NT2/D1 (cell line): Measurements from ENCODE around the gene STN1.

Experiments used
- DNase-seq: peaks from one replicate; pipeline ENCODE4 v3.0.0-alpha.2; 2011; ENCODE audit warnings: low read depth, low spot score
- H3K27me3 ChIP-seq: 2 replicates; pipeline ENCODE4 v1.6.0; 2011; ENCODE audit warnings: mild to moderate bottlenecking; ENCODE audit not compliant: insufficient read length, insufficient read depth
- H3K36me3 ChIP-seq: 2 replicates; pipeline ENCODE4 v1.6.1; 2011; ENCODE audit warnings: mild to moderate bottlenecking, low read length, mixed read lengths; ENCODE audit not compliant: insufficient read depth, insufficient read length
- H3K4me1 ChIP-seq: 2 replicates; pipeline ENCODE4 v1.5.1; 2011; ENCODE audit not compliant: insufficient read depth, insufficient read length
- H3K4me3 ChIP-seq: 2 replicates; pipeline ENCODE4 v1.5.1; 2011; ENCODE audit warnings: low read depth; ENCODE audit not compliant: insufficient read length
- H3K9ac ChIP-seq: 2 replicates; pipeline ENCODE4 v1.6.0; 2011; ENCODE audit warnings: low read depth; ENCODE audit not compliant: insufficient read length
- H3K9me3 ChIP-seq: 2 replicates; pipeline ENCODE4 v1.5.1; 2011; ENCODE audit warnings: mild to moderate bottlenecking, low read length; ENCODE audit not compliant: insufficient read depth
- SUZ12 ChIP-seq: IDR thresholded peaks from 2 replicates; pipeline ENCODE4 v1.6.1; 2011; ENCODE audit not compliant: insufficient read length, insufficient read depth; ENCODE audit errors: extremely low read depth
- YY1 ChIP-seq: IDR thresholded peaks from 2 replicates; pipeline ENCODE4 v1.6.1; 2011; ENCODE audit not compliant: insufficient read length, insufficient read depth
- ZNF274 ChIP-seq: IDR thresholded peaks from 2 replicates; pipeline ENCODE4 v1.6.1; 2011; ENCODE audit warnings: mild to moderate bottlenecking, low read depth, low read length

The STN1 gene

DNA sequence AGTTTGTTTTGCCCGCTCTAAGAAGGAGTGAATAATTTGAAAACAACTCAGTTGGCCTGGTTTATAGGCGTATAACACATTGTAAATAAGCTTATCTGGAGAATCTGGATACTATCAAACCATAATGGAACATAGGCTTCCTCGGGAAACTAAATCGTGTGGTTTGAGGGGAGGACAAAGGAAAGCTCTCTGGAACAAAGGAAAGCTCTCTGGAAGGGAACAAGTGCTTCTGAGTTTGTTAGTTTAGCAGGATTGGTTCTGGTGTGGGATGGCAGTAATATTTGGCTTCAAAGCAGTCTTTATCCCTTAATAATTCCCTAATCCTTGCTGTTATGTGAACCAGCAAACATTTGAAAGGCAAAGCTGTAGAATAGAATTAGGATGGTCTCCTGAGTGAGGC is 34.0 kb upstream of the STN1 start:
- H3K36me3 ChIP-seq, result no peaks in the 10 kb centered on the region
- no peak for DNase-seq
- H3K4me3 ChIP-seq, result no peak overlapping the region
- no peak overlapping the region for H3K9ac ChIP-seq
- no peaks in the 10 kb centered on the region for H3K27me3 ChIP-seq
- TF ChIP-seq YY1 (no peak), SUZ12 (no peak), ZNF274 (no peak)
- H3K4me1 ChIP-seq, result no peaks in the 10 kb centered on the region
- H3K9me3 ChIP-seq, result peaks cover 12% of the 10 kb centered on the region; the same call in 1 of the 2 replicates

DNA sequence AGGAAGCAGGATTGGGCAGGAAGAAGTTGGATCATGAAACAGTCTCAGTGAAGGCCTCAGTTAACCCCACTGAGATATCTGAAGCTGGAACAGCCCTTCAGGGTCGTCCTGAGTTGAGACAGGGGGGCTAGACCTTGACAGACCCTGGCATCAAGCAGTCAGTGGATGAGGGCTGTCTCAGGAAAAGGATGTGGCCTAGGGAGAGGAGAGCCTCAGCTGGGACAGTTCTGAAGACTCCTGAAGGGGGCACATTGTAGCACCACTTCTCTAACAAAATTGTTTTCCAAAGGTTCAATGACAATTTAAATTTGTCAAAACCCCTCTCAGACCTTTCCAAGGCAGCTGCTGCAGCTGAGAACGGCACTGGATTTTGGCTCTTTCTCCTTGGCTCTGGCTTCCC is 33.2 kb upstream of the STN1 start:
- Histone ChIP-seq H3K36me3 (no peaks in the 10 kb centered on the region), H3K9ac (no peak overlapping the region), H3K27me3 (no peaks in the 10 kb centered on the region), H3K9me3 (peaks cover 12% of the 10 kb centered on the region; the same call in 1 of the 2 replicates), H3K4me3 (no peak overlapping the region), H3K4me1 (no peaks in the 10 kb centered on the region)
- TF ChIP-seq SUZ12, result no peak
- TF ChIP-seq ZNF274, result no peak
- TF ChIP-seq YY1, result no peak
- DNase-seq, result no peak

DNA sequence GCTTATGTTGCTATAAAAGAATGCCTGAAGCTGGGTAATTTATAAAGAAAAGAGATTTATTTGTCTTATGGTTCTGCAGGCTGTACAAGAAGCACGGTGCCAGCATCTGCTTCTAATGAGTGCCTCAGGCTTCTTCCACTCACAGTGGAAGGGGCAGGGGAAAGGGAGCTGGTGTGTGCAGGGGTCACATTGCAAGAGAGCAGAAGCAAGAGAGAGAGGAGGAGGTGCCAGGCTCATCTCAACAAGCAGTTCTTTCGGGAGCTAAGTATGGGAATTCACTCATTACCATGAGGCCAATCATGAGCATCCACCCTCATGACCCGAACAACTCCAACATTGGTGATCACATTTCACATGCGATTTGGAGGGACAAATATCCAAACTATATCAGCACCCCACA is 31.7 kb upstream of the STN1 start:
- Histone ChIP-seq H3K36me3 (no peaks in the 10 kb centered on the region), H3K4me3 (no peak overlapping the region), H3K4me1 (no peaks in the 10 kb centered on the region), H3K9ac (no peak overlapping the region), H3K27me3 (no peaks in the 10 kb centered on the region), H3K9me3 (peaks cover 7% of the 10 kb centered on the region; the same call in 1 of the 2 replicates)
- DNase-seq, result no peak
- TF ChIP-seq ZNF274 (no peak), SUZ12 (no peak), YY1 (no peak)

DNA sequence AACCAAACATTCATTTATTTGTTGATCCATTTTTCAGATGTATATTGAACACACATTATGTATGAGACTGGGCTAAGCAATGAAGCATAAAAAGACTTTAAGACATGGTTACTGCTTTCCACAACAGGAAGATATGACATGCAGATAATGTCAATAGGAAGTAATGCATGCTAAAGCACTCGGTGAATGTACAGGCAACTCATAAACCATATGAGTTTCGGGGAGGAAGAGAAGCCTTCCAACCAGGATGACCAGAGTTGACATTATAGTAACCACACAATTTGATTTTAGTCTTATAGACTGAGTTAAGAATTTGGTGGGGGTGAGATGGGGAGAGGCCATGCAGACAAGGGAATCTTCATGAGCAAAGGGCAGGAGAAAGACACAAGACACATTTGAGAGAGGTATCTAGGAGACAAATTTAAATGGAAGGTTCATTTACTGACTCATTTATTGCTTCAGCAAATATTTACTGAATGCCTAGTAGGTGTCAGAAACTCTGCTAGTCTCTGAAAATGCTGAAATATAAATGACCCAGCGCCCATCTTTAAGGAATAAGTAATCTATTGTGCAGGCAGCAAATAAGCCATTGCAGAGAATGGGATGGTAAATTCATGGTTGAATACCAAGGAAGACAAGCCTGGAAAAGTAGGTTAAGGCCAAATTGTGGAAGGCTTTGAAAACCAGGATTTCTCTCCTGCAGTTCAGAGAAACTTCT is 30.0 kb upstream of the STN1 start:
- Histone ChIP-seq H3K36me3 (no peaks in the 10 kb centered on the region), H3K9me3 (no peaks in the 10 kb centered on the region), H3K9ac (no peak overlapping the region), H3K27me3 (no peaks in the 10 kb centered on the region), H3K4me3 (no peak overlapping the region), H3K4me1 (no peaks in the 10 kb centered on the region)
- no peak for DNase-seq
- TF ChIP-seq ZNF274 (no peak), YY1 (no peak), SUZ12 (no peak)

DNA sequence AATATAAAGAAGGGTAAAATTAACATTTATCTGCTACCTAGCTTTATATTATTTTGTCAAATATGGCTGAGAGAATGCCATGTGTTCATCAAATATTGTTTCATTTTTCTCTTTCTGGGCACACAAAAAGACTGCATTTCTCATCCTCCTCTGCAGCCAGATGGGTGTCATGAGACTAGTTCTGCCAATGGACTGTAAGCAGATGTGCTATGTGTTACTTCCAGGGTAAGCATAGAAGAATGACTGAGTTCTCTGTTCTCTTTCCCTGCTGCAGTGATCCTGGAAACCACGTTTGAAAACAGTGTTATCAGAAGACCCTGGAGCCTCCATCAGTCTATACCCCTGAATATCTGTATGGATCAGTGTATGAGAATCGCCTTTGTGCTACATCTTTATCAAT is 24.9 kb upstream of the STN1 start:
- Histone ChIP-seq H3K4me1 (no peaks in the 10 kb centered on the region), H3K27me3 (no peaks in the 10 kb centered on the region), H3K9me3 (no peaks in the 10 kb centered on the region), H3K36me3 (no peaks in the 10 kb centered on the region), H3K9ac (no peak overlapping the region), H3K4me3 (no peak overlapping the region)
- TF ChIP-seq ZNF274, result no peak
- DNase-seq, result no peak

DNA sequence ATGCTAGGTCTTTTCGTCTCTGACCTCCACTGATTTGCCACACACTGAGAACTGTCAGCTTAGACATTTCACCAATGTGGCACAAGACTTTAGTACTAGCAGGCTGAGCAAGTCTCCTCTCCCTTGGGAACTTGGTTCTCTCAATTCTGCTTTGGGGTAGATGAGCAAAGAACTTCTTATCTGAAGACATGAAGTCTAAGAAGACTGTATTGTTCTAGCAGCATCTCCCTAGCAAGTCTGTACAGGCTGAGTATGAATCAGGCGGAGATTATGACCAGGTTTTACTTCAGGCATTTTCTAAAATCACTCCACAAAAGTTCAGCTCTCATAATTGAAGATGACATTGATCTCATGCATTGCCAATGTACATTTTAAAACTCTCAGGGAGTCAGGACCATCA is 23.8 kb upstream of the STN1 start:
- no peaks in the 10 kb centered on the region for H3K4me1 ChIP-seq
- H3K27me3 ChIP-seq, result no peaks in the 10 kb centered on the region
- no peak overlapping the region for H3K9ac ChIP-seq
- no peak for DNase-seq
- TF ChIP-seq ZNF274 (no peak), YY1 (no peak), SUZ12 (no peak)
- H3K36me3 ChIP-seq, result no peaks in the 10 kb centered on the region
- no peaks in the 10 kb centered on the region for H3K9me3 ChIP-seq
- no peak overlapping the region for H3K4me3 ChIP-seq

DNA sequence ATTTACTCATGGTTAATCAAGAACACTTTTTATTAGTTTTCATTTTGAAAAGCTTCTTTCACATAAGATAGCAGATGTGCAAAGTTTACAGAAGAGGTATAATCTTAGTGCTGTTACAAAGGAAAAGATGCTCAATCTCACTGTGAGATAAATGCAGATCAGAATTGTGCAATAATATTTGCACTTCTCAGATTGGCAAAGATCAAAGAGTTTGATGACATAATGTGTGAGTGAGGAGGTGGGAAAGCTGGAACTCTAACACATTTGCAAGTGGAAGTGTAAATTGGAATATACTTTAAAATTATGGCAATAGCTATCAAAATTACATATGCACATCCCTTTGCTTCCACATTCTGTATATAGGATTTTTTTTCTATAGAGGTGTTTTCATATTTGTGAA is 21.5 kb upstream of the STN1 start:
- Histone ChIP-seq H3K27me3 (no peaks in the 10 kb centered on the region), H3K9me3 (no peaks in the 10 kb centered on the region), H3K36me3 (no peaks in the 10 kb centered on the region), H3K9ac (no peak overlapping the region), H3K4me1 (no peaks in the 10 kb centered on the region), H3K4me3 (no peak overlapping the region)
- no peak for TF ChIP-seq SUZ12
- no peak for TF ChIP-seq ZNF274
- no peak for TF ChIP-seq YY1
- DNase-seq, result no peak
